ENCODE data around the gene GINM1. TPM values are rescaled to one million over a fixed set of nuclear protein-coding genes. Genes with fewer than 3 reads are reported as not detected.

The GINM1 gene
- total and polyA plus RNA-seq, 9 of the 15 experiments (the other 6 are each of a cell fraction or from before 2014, with no cell fraction given): 5.0 to 19.3 (median 14.2) TPM

- H3K36me3 ChIP-seq (ENCODE audit: control insufficient read depth, insufficient read depth, low read length): peaks cover 83% of the 10 kb centered on the region
- CTCF ChIA-PET (ENCODE audit: low intra/inter-chr PET ratio): no interaction called here
- intact Hi-C loops (cut with micrococcal nuclease): no loop called here
Observed at GRCh38 chr6:149534742-149535141, 31.4 kb upstream of the GINM1 start.

More at GRCh38 chr6:149534742-149535141, 31.4 kb upstream of the GINM1 start:
- no peaks in the 10 kb centered on the region for H3K27me3 ChIP-seq (ENCODE audit: control insufficient read depth in 2 of 2, insufficient read depth in 2 of 2, low read length in 2 of 2)
- TF ChIP-seq ZNF766 (CRISPR knock-in tag; conservative IDR thresholded peaks at IDR 0.05) (no peak), IRF2 (CRISPR knock-in tag; IDR thresholded peaks at IDR 0.05) (no peak), RHOXF2B (CRISPR knock-in tag; conservative IDR thresholded peaks at IDR 0.05) (no peak), SMARCA5 (IDR thresholded peaks at IDR 0.05) (no peak), PHB (CRISPR knock-in tag; IDR thresholded peaks at IDR 0.05) (no peak), U2AF2 (optimal IDR thresholded peaks at IDR 0.05; ENCODE audit: low read depth, low read length) (no peak), ZBTB1 (CRISPR knock-in tag; IDR thresholded peaks at IDR 0.05; ENCODE audit: borderline replicate concordance, low read depth) (no peak), ETV1 (tag; conservative IDR thresholded peaks at IDR 0.05; ENCODE audit: low read depth) (no peak), ILF3 (IDR thresholded peaks at IDR 0.05; ENCODE audit: borderline replicate concordance) (no peak), MED1 (CRISPR knock-in tag; IDR thresholded peaks at IDR 0.05; ENCODE audit: borderline replicate concordance) (no peak), ELF2 (CRISPR knock-in tag; IDR thresholded peaks at IDR 0.05) (no peak), RNF219 (CRISPR knock-in tag; IDR thresholded peaks at IDR 0.05) (no peak), ZNF146 (CRISPR knock-in tag; IDR thresholded peaks at IDR 0.05; ENCODE audit: unreplicated experiment) (no peak), ZNF57 (CRISPR knock-in tag; IDR thresholded peaks at IDR 0.05) (no peak), TRIM24 (IDR thresholded peaks at IDR 0.05) (no peak), FOXO4 (CRISPR knock-in tag; IDR thresholded peaks at IDR 0.05) (no peak), TOE1 (IDR thresholded peaks at IDR 0.05; ENCODE audit: borderline replicate concordance) (no peak), TOE1 (CRISPR knock-in tag; IDR thresholded peaks at IDR 0.05; ENCODE audit: borderline replicate concordance, low read depth) (no peak)
- H3K9me3 ChIP-seq (replicated peaks; ENCODE audit: control insufficient read depth, insufficient read depth, low read depth, low read length): no peaks in the 10 kb centered on the region
- no peak overlapping the region for H2AFZ ChIP-seq (ENCODE audit: low read depth, low read length)
- H3K9me1 ChIP-seq (ENCODE audit: control insufficient read depth, insufficient read depth, low read length): no peaks in the 10 kb centered on the region
- FAIRE-seq: no peak
- no TSS peak for BruUV-seq (replicated peaks)
- no peaks in the 10 kb centered on the region for H3K79me2 ChIP-seq (ENCODE audit: control insufficient read depth, insufficient read depth, low read length)
- ATAC-seq: no peak
- no peak overlapping the region for H3K4me2 ChIP-seq (ENCODE audit: insufficient read depth, low read length)
- WGBS (ENCODE audit: insufficient coverage, low coverage, missing lambda C conversion rate): 100% methylated on average over 1 of the region's 1 CpG
- in situ Hi-C loops (cut with MboI): no loop called here
- H3K4me1 ChIP-seq (replicated peaks in 1 of 2; ENCODE audit: control insufficient read depth in 2 of 2, insufficient read depth in 2 of 2, low read length in 2 of 2): no peaks in the 10 kb centered on the region
- POLR2A ChIA-PET: interaction anchor here (1.8 kb wide), 1 partner anchor 11 kb away, joined by 5 read pairs; the partner anchor contains the start of gene PPIL4
- DNase-seq (ENCODE audit: extremely low read depth in 1 of 4, low spot score in 3 of 4): no peak
- H3K27ac ChIP-seq (ENCODE audit: extremely low read depth, low read depth, low read length): no peak overlapping the region
- no peaks in the 10 kb centered on the region for H4K20me1 ChIP-seq (replicated peaks; ENCODE audit: control insufficient read depth, insufficient read depth, low read length)
- H3K4me3 ChIP-seq: no peak overlapping the region
- H3K9ac ChIP-seq (ENCODE audit: insufficient read depth in 1 of 2, low read depth in 2 of 2, low read length in 2 of 2): no peak overlapping the region

Measured in K562 (cell line).